ENCODE measurements around the gene EFNA1.

DNA sequence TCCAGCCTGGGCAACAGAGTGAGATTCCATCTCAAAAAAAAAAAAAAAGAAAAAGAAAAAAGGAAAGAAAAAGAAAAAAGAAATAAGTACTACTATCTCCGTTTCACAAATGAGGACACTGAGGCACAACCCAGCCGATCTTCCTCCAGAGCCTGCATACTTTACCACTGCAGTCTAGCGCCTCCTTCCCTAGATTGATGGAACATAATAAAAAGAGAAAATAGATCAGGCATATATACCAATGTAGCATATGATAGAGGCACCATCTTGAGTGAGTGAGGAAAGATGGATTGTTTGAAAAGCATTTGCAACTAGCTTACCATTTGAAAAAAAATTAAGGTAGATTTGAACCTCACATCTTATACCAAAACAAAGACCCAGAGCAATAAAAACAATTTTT is 17.8 kb downstream of the EFNA1 start:
- TF ChIP-seq, protein P1, sequence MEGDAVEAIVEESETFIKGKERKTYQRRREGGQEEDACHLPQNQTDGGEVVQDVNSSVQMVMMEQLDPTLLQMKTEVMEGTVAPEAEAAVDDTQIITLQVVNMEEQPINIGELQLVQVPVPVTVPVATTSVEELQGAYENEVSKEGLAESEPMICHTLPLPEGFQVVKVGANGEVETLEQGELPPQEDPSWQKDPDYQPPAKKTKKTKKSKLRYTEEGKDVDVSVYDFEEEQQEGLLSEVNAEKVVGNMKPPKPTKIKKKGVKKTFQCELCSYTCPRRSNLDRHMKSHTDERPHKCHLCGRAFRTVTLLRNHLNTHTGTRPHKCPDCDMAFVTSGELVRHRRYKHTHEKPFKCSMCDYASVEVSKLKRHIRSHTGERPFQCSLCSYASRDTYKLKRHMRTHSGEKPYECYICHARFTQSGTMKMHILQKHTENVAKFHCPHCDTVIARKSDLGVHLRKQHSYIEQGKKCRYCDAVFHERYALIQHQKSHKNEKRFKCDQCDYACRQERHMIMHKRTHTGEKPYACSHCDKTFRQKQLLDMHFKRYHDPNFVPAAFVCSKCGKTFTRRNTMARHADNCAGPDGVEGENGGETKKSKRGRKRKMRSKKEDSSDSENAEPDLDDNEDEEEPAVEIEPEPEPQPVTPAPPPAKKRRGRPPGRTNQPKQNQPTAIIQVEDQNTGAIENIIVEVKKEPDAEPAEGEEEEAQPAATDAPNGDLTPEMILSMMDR (conservative IDR thresholded peaks at IDR 0.05; ENCODE audit: low read length), result 0 out of 2 replicates have a peak, but pooled peaks have one; percentile 31
- no peak for TF ChIP-seq EZH2phosphoT487 (IDR thresholded peaks at IDR 0.05; ENCODE audit: borderline replicate concordance, low read depth, low read length)

Measured in OCI-LY7 (cell line).